ENCODE results near the gene MPP3. TPM values are rescaled to one million over a fixed set of nuclear protein-coding genes. Genes with fewer than 3 reads are reported as not detected.
A peak's percentile ranks its signal among the peaks of the same experiment; 100 is the strongest.

The MPP3 gene
- total RNA-seq, 1 experiment from 2014 or later, result 34.3 TPM

- POLR2A ChIA-PET (ENCODE audit: unreplicated experiment), result no interaction called here
Observed at GRCh38 chr17:43878260-43879175, 45.6 kb upstream of the MPP3 start.

GRCh38 chr17:43877451-43878155, 44.7 kb upstream of the MPP3 start:
- no peaks in the 10 kb centered on the region for H3K79me2 ChIP-seq (ENCODE audit: low read length)
- H3F3A ChIP-seq (ENCODE audit: low read length, unreplicated experiment), result no peaks in the 10 kb centered on the region
- DNase-seq (no peak), ATAC-seq (no peak)
- BruUV-seq (replicated peaks), result no TSS peak
- H3K9me2 ChIP-seq (replicated peaks; ENCODE audit: low read length), result no peaks in the 10 kb centered on the region
- intact Hi-C loops (cut with micrococcal nuclease), result loop anchor here (1.0 kb wide), 1 partner anchor 118 kb away; no protein-coding TSS in a partner anchor
- H3K27me3 ChIP-seq (ENCODE audit: low read length), result no peaks in the 10 kb centered on the region
- peaks cover 6% of the 10 kb centered on the region; the same call in 1 of the 2 replicates for H3K4me1 ChIP-seq (ENCODE audit: insufficient read depth, low read length)
- no peak overlapping the region for H3K4me2 ChIP-seq (ENCODE audit: low read length)
- no peaks in the 10 kb centered on the region for H4K20me1 ChIP-seq (ENCODE audit: low read length)
- H2AFZ ChIP-seq (ENCODE audit: low read length), result no peak overlapping the region
- TF ChIP-seq CTCF (conservative IDR thresholded peaks at IDR 0.05; ENCODE audit: low read depth, low read length), result no peak
- TF ChIP-seq EZH2 (IDR thresholded peaks at IDR 0.05; ENCODE audit: low read length, unreplicated experiment), result no peak
- TF ChIP-seq EZH2phosphoT487 (IDR thresholded peaks at IDR 0.05; ENCODE audit: borderline replicate concordance, low read length), result no peak
- CTCF ChIA-PET, result interaction anchor here (0.6 to 1.4 kb wide), 3 partner anchors 30 to 291 kb away, joined by 3 read pairs; partner anchors contain the start of gene MPP2
- no peak overlapping the region for H3K27ac ChIP-seq (ENCODE audit: low read length)
- H3K9me3 ChIP-seq (ENCODE audit: low read length), result no peaks in the 10 kb centered on the region
- no peaks in the 10 kb centered on the region for H3K36me3 ChIP-seq (ENCODE audit: low read depth, low read length)
- no peak overlapping the region for H3K9ac ChIP-seq (ENCODE audit: low read length)
- no peak overlapping the region for H3K4me3 ChIP-seq (ENCODE audit: low read length)
- POLR2A ChIA-PET (ENCODE audit: unreplicated experiment), result no interaction called here

More at GRCh38 chr17:43878260-43879175, 45.6 kb upstream of the MPP3 start:
- peak overlapping the region; percentile 64 for H2AFZ ChIP-seq (ENCODE audit: low read length)
- no peaks in the 10 kb centered on the region for H3K9me2 ChIP-seq (replicated peaks; ENCODE audit: low read length)
- H3K4me3 ChIP-seq (ENCODE audit: low read length), result no peak overlapping the region
- TF ChIP-seq EZH2 (IDR thresholded peaks at IDR 0.05; ENCODE audit: low read length, unreplicated experiment) (no peak), CTCF (conservative IDR thresholded peaks at IDR 0.05; ENCODE audit: low read depth, low read length) (peak; percentile 96)
- no peak overlapping the region for H3K4me2 ChIP-seq (ENCODE audit: low read length)
- H3K36me3 ChIP-seq (ENCODE audit: low read depth, low read length), result no peaks in the 10 kb centered on the region
- no peaks in the 10 kb centered on the region for H3K9me3 ChIP-seq (ENCODE audit: low read length)
- H3K27me3 ChIP-seq (ENCODE audit: low read length), result no peaks in the 10 kb centered on the region
- DNase-seq (peak; percentile 90), ATAC-seq (peak; percentile 98)
- no peaks in the 10 kb centered on the region for H3K79me2 ChIP-seq (ENCODE audit: low read length)
- H3F3A ChIP-seq (ENCODE audit: low read length, unreplicated experiment), result no peaks in the 10 kb centered on the region
- no TSS peak for BruUV-seq (replicated peaks)
- H3K27ac ChIP-seq (ENCODE audit: low read length), result no peak overlapping the region
- intact Hi-C loops (cut with micrococcal nuclease), result loop anchor here (1.0 kb wide), 1 partner anchor 117 kb away; no protein-coding TSS in a partner anchor
- no peak overlapping the region for H3K9ac ChIP-seq (ENCODE audit: low read length)
- peaks cover 6% of the 10 kb centered on the region; the same call in 1 of the 2 replicates for H3K4me1 ChIP-seq (ENCODE audit: insufficient read depth, low read length)
- H4K20me1 ChIP-seq (ENCODE audit: low read length), result no peaks in the 10 kb centered on the region
- CTCF ChIA-PET, result interaction anchor here (0.5 to 1.4 kb wide), 4 partner anchors 17 to 290 kb away, joined by 3 to 4 read pairs (median 3); partner anchors contain the start of gene MPP2
